Trophoblast cell (in vitro differentiated cells and primary cell): Measurements from ENCODE around the gene SH3GLB2.

Experiments used
- DNase-seq, 2 donors: peaks; one replicate each; pipeline ENCODE4 v3.0.0-alpha.2; 2016
- H2AFZ ChIP-seq: 2 replicates; pipeline ENCODE4 v1.6.1; 2013; ENCODE audit warnings: low read length, moderate library complexity, mild to moderate bottlenecking; ENCODE audit not compliant: insufficient read depth, poor library complexity
- H2AK5ac ChIP-seq: 2 replicates; pipeline ENCODE4 v1.6.1; 2013; ENCODE audit warnings: mild to moderate bottlenecking, low read length
- H2BK120ac ChIP-seq: 2 replicates; pipeline ENCODE4 v1.6.1; 2013; ENCODE audit warnings: low read length, mild to moderate bottlenecking, moderate library complexity; ENCODE audit not compliant: insufficient read depth, poor library complexity
- H2BK12ac ChIP-seq: 2 replicates; pipeline ENCODE4 v1.6.1; 2013; ENCODE audit warnings: mild to moderate bottlenecking, low read length, moderate library complexity
- H2BK5ac ChIP-seq: 2 replicates; pipeline ENCODE4 v1.6.1; 2013; ENCODE audit warnings: low read length, low read depth, moderate library complexity, mild to moderate bottlenecking; ENCODE audit not compliant: poor library complexity
- H3K14ac ChIP-seq: 2 replicates; pipeline ENCODE4 v1.6.1; 2013; ENCODE audit warnings: mild to moderate bottlenecking, low read length
- H3K18ac ChIP-seq: 2 replicates; pipeline ENCODE4 v1.6.1; 2013; ENCODE audit warnings: mild to moderate bottlenecking, low read length
- H3K23ac ChIP-seq: 2 replicates; pipeline ENCODE4 v1.6.1; 2013; ENCODE audit warnings: low read length
- H3K27ac ChIP-seq: 2 replicates; pipeline ENCODE4 v1.5.1; 2013; ENCODE audit warnings: low read depth, mild to moderate bottlenecking, inconsistent platforms, low read length, moderate library complexity
- H3K27me3 ChIP-seq: 2 replicates; pipeline ENCODE4 v1.6.1; 2013; ENCODE audit warnings: inconsistent platforms, mild to moderate bottlenecking, low read length, moderate library complexity; ENCODE audit not compliant: insufficient read depth
- H3K36me3 ChIP-seq, 2 experiments: 1 replicate in 1 of 2; 2 replicates in 1 of 2; pipeline ENCODE4 v1.6.1; 2013; ENCODE audit warnings: low read length in 2 of 2, mild to moderate bottlenecking in 2 of 2, moderate library complexity in 1 of 2; ENCODE audit not compliant: insufficient read depth in 2 of 2, control insufficient read depth in 1 of 2
- H3K4ac ChIP-seq: 2 replicates; pipeline ENCODE4 v1.6.1; 2013; ENCODE audit warnings: low read depth, mild to moderate bottlenecking, low read length, moderate library complexity
- H3K4me1 ChIP-seq, 2 experiments: 1 replicate in 1 of 2; 2 replicates in 1 of 2; pipeline ENCODE4 v1.6.1; 2013; ENCODE audit warnings: low read length in 2 of 2, mild to moderate bottlenecking in 2 of 2, moderate library complexity in 1 of 2; ENCODE audit not compliant: insufficient read depth in 2 of 2, control insufficient read depth in 1 of 2
- H3K4me2 ChIP-seq: 2 replicates; pipeline ENCODE4 v1.6.1; 2013; ENCODE audit warnings: inconsistent platforms, mild to moderate bottlenecking, low read length, moderate library complexity
- H3K4me3 ChIP-seq: 2 replicates; pipeline ENCODE4 v1.5.1; 2013; ENCODE audit warnings: mild to moderate bottlenecking, low read depth, low read length, inconsistent platforms
- H3K79me1 ChIP-seq: one replicate; pipeline ENCODE4 v1.6.1; 2013; ENCODE audit warnings: low read length
- H3K79me2 ChIP-seq: 2 replicates; pipeline ENCODE4 v1.6.1; 2013; ENCODE audit warnings: low read length, mild to moderate bottlenecking; ENCODE audit not compliant: control insufficient read depth, insufficient read depth, poor library complexity
- H3K9ac ChIP-seq: 2 replicates; pipeline ENCODE4 v1.6.1; 2013; ENCODE audit warnings: mild to moderate bottlenecking, low read length
- H3K9me3 ChIP-seq: 2 replicates; pipeline ENCODE4 v1.6.1; 2013; ENCODE audit warnings: low read depth, mild to moderate bottlenecking, control low read depth, inconsistent platforms, low read length; ENCODE audit not compliant: insufficient read depth
- H4K12ac ChIP-seq: 2 replicates; pipeline ENCODE4 v1.6.1; 2013; ENCODE audit warnings: low read depth, mild to moderate bottlenecking, low read length, moderate library complexity
- H4K8ac ChIP-seq: 2 replicates; pipeline ENCODE4 v1.6.1; 2013; ENCODE audit warnings: low read depth, mild to moderate bottlenecking, low read length, moderate library complexity
- H4K91ac ChIP-seq: one replicate; pipeline ENCODE4 v1.6.1; 2013; ENCODE audit warnings: low read depth, mild to moderate bottlenecking, low read length, moderate library complexity
- WGBS: extraction: QIAGEN DNeasy Blood & Tissue Kit; methylation state at CpG from one replicate; pipeline ENCODE4 v1.1.7; 2013; ENCODE audit warnings: missing lambda C conversion rate; ENCODE audit not compliant: insufficient read length, insufficient coverage; ENCODE audit errors: extremely low coverage; 5-methylcytosine and 5-hydroxymethylcytosine counted together

Gene SH3GLB2

GRCh38 chr9:129064499-129064908, 36.4 kb upstream of the SH3GLB2 start:
- H3K79me1 ChIP-seq, result no peaks in the 10 kb centered on the region
- H3K4me3 ChIP-seq, result no peak overlapping the region
- no peak overlapping the region for H2BK12ac ChIP-seq
- H2BK5ac ChIP-seq, result no peak overlapping the region
- no CpG with 5 or more reads among the region's 8 CpGs for WGBS
- no peak overlapping the region for H3K4ac ChIP-seq
- no peak for DNase-seq
- H3K79me2 ChIP-seq, result no peaks in the 10 kb centered on the region
- no peak overlapping the region for H3K23ac ChIP-seq
- no peak overlapping the region for H2AK5ac ChIP-seq
- H3K14ac ChIP-seq, result no peak overlapping the region
- H3K4me1 ChIP-seq, result no peaks in the 10 kb centered on the region
- H2AFZ ChIP-seq, result no peak overlapping the region
- no peaks in the 10 kb centered on the region for H3K27me3 ChIP-seq
- H4K12ac ChIP-seq, result no peak overlapping the region
- H3K9me3 ChIP-seq, result peaks cover 2% of the 10 kb centered on the region
- H3K36me3 ChIP-seq, result peaks cover 68 to 69% of the 10 kb centered on the region in 2 experiments
- no peak overlapping the region for H2BK120ac ChIP-seq
- no peak overlapping the region for H4K8ac ChIP-seq
- H3K27ac ChIP-seq, result no peak overlapping the region
- H4K91ac ChIP-seq, result no peak overlapping the region
- H3K4me2 ChIP-seq, result no peak overlapping the region
- no peak overlapping the region for H3K9ac ChIP-seq
- no peak overlapping the region for H3K18ac ChIP-seq

GRCh38 chr9:129063061-129063460, 34.9 kb upstream of the SH3GLB2 start:
- Histone ChIP-seq H3K4ac (no peak overlapping the region), H3K4me3 (peak overlapping the region; percentile 1), H2BK120ac (no peak overlapping the region), H3K18ac (no peak overlapping the region), H3K27me3 (no peaks in the 10 kb centered on the region), H3K4me2 (no peak overlapping the region), H3K9ac (no peak overlapping the region), H2BK5ac (no peak overlapping the region), H3K23ac (no peak overlapping the region), H2AFZ (no peak overlapping the region), H3K36me3 (peaks cover 58 to 63% of the 10 kb centered on the region in 2 experiments), H3K9me3 (peaks cover 2% of the 10 kb centered on the region), H2BK12ac (no peak overlapping the region), H3K79me2 (no peaks in the 10 kb centered on the region), H3K4me1 (no peaks in the 10 kb centered on the region), H3K27ac (no peak overlapping the region), H3K79me1 (no peaks in the 10 kb centered on the region), H4K8ac (no peak overlapping the region), H4K91ac (no peak overlapping the region), H4K12ac (no peak overlapping the region), H2AK5ac (no peak overlapping the region), H3K14ac (no peak overlapping the region)
- DNase-seq, result no peak
- WGBS, result no CpG with 5 or more reads among the region's 9 CpGs

- WGBS, result no CpG with 5 or more reads among the region's 12 CpGs
- no peak overlapping the region for H4K8ac ChIP-seq
- peaks cover 54 to 56% of the 10 kb centered on the region in 2 experiments for H3K36me3 ChIP-seq
- no peak overlapping the region for H3K4me3 ChIP-seq
- no peak overlapping the region for H2BK5ac ChIP-seq
- no peak overlapping the region for H3K4me2 ChIP-seq
- H2AFZ ChIP-seq, result no peak overlapping the region
- H3K79me2 ChIP-seq, result no peaks in the 10 kb centered on the region
- no peaks in the 10 kb centered on the region for H3K27me3 ChIP-seq
- H3K9ac ChIP-seq, result no peak overlapping the region
- no peak overlapping the region for H4K91ac ChIP-seq
- no peak overlapping the region for H3K14ac ChIP-seq
- no peaks in the 10 kb centered on the region for H3K9me3 ChIP-seq
- no peaks in the 10 kb centered on the region for H3K4me1 ChIP-seq
- no peak overlapping the region for H3K27ac ChIP-seq
- H3K79me1 ChIP-seq, result no peaks in the 10 kb centered on the region
- H2BK12ac ChIP-seq, result no peak overlapping the region
- H3K4ac ChIP-seq, result no peak overlapping the region
- H3K23ac ChIP-seq, result no peak overlapping the region
- H2AK5ac ChIP-seq, result no peak overlapping the region
- H4K12ac ChIP-seq, result no peak overlapping the region
- H2BK120ac ChIP-seq, result no peak overlapping the region
- no peak for DNase-seq
- H3K18ac ChIP-seq, result no peak overlapping the region
These were observed 32.9 kb upstream of the SH3GLB2 start for GRCh38 chr9:129060991-129061390.

- Histone ChIP-seq H3K4ac (no peak overlapping the region), H3K18ac (no peak overlapping the region), H4K8ac (no peak overlapping the region), H2BK5ac (no peak overlapping the region), H2AFZ (no peak overlapping the region), H2BK120ac (no peak overlapping the region), H2BK12ac (no peak overlapping the region), H3K9me3 (no peaks in the 10 kb centered on the region), H3K4me2 (no peak overlapping the region), H3K9ac (no peak overlapping the region), H3K36me3 (peaks cover 47 to 48% of the 10 kb centered on the region in 2 experiments), H3K27ac (no peak overlapping the region), H4K91ac (no peak overlapping the region), H3K79me1 (no peaks in the 10 kb centered on the region), H3K4me3 (no peak overlapping the region), H3K23ac (no peak overlapping the region), H3K79me2 (no peaks in the 10 kb centered on the region), H3K4me1 (no peaks in the 10 kb centered on the region), H2AK5ac (no peak overlapping the region), H3K14ac (no peak overlapping the region), H4K12ac (no peak overlapping the region), H3K27me3 (no peaks in the 10 kb centered on the region)
- DNase-seq, result no peak
- WGBS, result no CpG with 5 or more reads among the region's 37 CpGs
These were observed 32.0 kb upstream of the SH3GLB2 start for GRCh38 chr9:129059796-129060785.
